Esophagus muscularis mucosa (tissue), 4 donors: ENCODE results near the gene SCO2. TPM values are rescaled to one million over a fixed set of nuclear protein-coding genes. Genes with fewer than 3 reads are reported as not detected.
A peak's percentile ranks its signal among the peaks of the same experiment; 100 is the strongest.

ENCODE experiments used
- DNase-seq: peaks from one replicate; pipeline ENCODE4 v3.0.0-alpha.2; 2017; ENCODE audit errors: extremely low spot score
- H3K27ac ChIP-seq, 4 donors: fragments of 200-600 bp; sonication (generic); replicated peaks in 1 of 4; 1 replicate in 3 of 4; 2 replicates in 1 of 4; pipeline ENCODE4 v1.5.1; 2016 to 2019; ENCODE audit warnings: mild to moderate bottlenecking in 1 of 4
- H3K27me3 ChIP-seq, 4 donors: fragments of 200-600 bp; sonication (generic); one replicate each; pipeline versions ENCODE4 v1.5.1 to v1.6.0; 2016 to 2019
- H3K36me3 ChIP-seq, 4 donors: fragments of 200-600 bp; sonication (generic); one replicate each; pipeline ENCODE4 v1.5.1; 2016 to 2019
- H3K4me1 ChIP-seq, 4 donors: fragments of 200-600 bp; sonication (generic); one replicate each; pipeline ENCODE4 v1.5.1; 2016 to 2019
- H3K4me3 ChIP-seq, 4 donors: fragments of 200-600 bp; sonication (generic); 1 replicate in 2 of 4; 2 replicates in 2 of 4; pipeline ENCODE4 v1.5.1; 2016 to 2019; ENCODE audit warnings: mild to moderate bottlenecking in 4 of 4, moderate library complexity in 1 of 4
- H3K9me3 ChIP-seq, 4 donors: fragments of 200-600 bp; sonication (generic); 1 replicate in 3 of 4; 2 replicates in 1 of 4; pipeline ENCODE4 v1.5.1; 2016 to 2019
- EP300 ChIP-seq: sonication (generic); formaldehyde crosslinking; IDR thresholded peaks from one replicate; pipeline ENCODE4 v1.6.1; 2017; ENCODE audit warnings: antibody characterized with exemption
- POLR2A ChIP-seq: fragments of 450-650 bp; IDR thresholded peaks from one replicate; pipeline ENCODE4 v1.6.1; 2017; ENCODE audit warnings: antibody characterized with exemption, moderate library complexity, mild to moderate bottlenecking, low read depth
- POLR2AphosphoS5 ChIP-seq, 2 donors: sonication (generic); formaldehyde crosslinking; IDR thresholded peaks; one replicate each; pipeline ENCODE4 v1.6.1; 2017; ENCODE audit warnings: antibody characterized with exemption in 2 of 2
- WGBS: methylation state at CpG from one replicate; pipeline ENCODE4 v1.1.5; 2018; 5-methylcytosine and 5-hydroxymethylcytosine counted together
- intact Hi-C: fragments of 100-400 bp; cut with DNase I; formaldehyde crosslinking; loops from one replicate; pipeline ENCODE4 v1.15.1; 2023
- total RNA-seq, 4 donors: library from RNA; depleted of rRNA; stranded (reverse); fragments of >200 nt; gene quantifications; one replicate each; pipeline versions ENCODE4 v1.1.0 to v1.2.1, GENCODE V29; 2016
- TF ChIP-seq, protein P1 (sequence below), 3 experiments: fragments of 200-600 bp in 2 of 3; fragments of 450-650 bp in 1 of 3; sonication (generic) in 2 of 3; IDR thresholded peaks; one replicate each; pipeline ENCODE4 v1.5.1; 2017 to 2019; ENCODE audit warnings: antibody characterized with exemption in 3 of 3, mild to moderate bottlenecking in 2 of 3, moderate library complexity in 1 of 3

The SCO2 gene
- total RNA-seq, 4 donors from 2014 or later = 3.1 to 5.1 TPM; not detected in 2

DNA sequence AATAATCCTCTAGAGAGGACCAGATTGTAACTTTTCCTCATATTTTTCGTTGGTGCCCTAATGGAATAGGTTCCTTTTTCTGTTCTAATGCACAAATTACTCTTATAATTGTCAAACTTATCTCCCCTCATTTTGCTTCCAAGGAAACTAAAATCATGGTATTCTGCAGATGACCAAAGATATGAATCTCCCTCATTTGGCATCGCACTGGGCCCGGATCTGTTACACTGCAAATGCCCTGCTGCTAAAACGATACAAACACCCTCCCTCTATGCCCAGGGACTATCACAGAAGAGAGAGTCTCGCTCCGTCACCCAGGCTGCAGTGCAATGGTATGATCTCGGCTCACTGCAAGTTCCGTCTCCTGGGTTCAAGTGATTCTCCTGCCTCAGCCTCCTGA is 27.9 kb upstream of the SCO2 start:
- Histone ChIP-seq H3K27me3 (peaks cover 0 to 43% (median 9%) of the 10 kb centered on the region in 4 donors), H3K36me3 (no peaks in the 10 kb centered on the region), H3K4me1 (peaks cover 8 to 9% (median 9%) of the 10 kb centered on the region in 4 donors), H3K9me3 (no peaks in the 10 kb centered on the region), H3K27ac (no peak overlapping the region), H3K4me3 (no peak overlapping the region)
- 83% methylated on average over 8 of the region's 8 CpGs for WGBS
- TF ChIP-seq POLR2AphosphoS5 (IDR thresholded peaks at IDR 0.05) (no peak), POLR2A (no peak), EP300 (no peak)
- TF ChIP-seq, protein P1, sequence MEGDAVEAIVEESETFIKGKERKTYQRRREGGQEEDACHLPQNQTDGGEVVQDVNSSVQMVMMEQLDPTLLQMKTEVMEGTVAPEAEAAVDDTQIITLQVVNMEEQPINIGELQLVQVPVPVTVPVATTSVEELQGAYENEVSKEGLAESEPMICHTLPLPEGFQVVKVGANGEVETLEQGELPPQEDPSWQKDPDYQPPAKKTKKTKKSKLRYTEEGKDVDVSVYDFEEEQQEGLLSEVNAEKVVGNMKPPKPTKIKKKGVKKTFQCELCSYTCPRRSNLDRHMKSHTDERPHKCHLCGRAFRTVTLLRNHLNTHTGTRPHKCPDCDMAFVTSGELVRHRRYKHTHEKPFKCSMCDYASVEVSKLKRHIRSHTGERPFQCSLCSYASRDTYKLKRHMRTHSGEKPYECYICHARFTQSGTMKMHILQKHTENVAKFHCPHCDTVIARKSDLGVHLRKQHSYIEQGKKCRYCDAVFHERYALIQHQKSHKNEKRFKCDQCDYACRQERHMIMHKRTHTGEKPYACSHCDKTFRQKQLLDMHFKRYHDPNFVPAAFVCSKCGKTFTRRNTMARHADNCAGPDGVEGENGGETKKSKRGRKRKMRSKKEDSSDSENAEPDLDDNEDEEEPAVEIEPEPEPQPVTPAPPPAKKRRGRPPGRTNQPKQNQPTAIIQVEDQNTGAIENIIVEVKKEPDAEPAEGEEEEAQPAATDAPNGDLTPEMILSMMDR (IDR thresholded peaks at IDR 0.05) = no peak
- intact Hi-C loops = no loop called here
- DNase-seq = no peak

DNA sequence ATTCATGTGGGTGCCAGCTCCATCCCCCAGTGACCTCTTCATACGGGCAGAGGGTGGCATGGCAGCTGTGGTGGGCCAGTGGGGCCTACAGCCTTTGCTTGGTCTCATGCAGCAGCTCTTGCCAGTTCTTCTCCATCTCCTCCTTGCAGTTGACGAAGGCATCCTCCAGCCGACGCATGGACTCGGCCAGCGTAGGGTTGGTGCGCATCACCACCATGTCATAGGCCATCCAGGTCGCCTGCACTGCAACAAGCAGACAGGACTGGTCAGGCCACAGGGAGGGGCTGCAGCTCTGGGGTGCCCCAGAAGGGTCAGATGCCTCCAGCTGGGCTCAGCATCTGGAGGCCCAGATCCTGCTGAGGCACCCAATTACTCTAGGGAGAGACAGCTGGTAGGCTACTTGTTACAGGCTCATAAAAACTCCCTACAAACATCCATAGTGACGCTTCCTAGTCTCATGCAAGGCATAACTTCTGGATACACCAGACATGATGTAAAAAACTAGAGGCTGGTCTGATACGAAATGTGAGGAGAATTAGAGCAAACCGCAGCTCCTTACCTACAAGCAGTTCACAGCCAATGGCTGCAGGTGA is 25.9 kb upstream of the SCO2 start:
- TF ChIP-seq POLR2A (no peak), POLR2AphosphoS5 (IDR thresholded peaks at IDR 0.05) (no peak), EP300 (no peak)
- TF ChIP-seq, protein P1 (IDR thresholded peaks at IDR 0.05) = no peak
- Histone ChIP-seq H3K4me3 (no peak overlapping the region), H3K9me3 (no peaks in the 10 kb centered on the region), H3K4me1 (peaks cover 8 to 25% (median 24%) of the 10 kb centered on the region in 4 donors), H3K36me3 (no peaks in the 10 kb centered on the region), H3K27me3 (peaks cover 9 to 62% (median 20%) of the 10 kb centered on the region in 4 donors), H3K27ac (no peak overlapping the region)
- WGBS = 93% methylated on average over 11 of the region's 11 CpGs
- DNase-seq = no peak
- intact Hi-C loops = no loop called here

DNA sequence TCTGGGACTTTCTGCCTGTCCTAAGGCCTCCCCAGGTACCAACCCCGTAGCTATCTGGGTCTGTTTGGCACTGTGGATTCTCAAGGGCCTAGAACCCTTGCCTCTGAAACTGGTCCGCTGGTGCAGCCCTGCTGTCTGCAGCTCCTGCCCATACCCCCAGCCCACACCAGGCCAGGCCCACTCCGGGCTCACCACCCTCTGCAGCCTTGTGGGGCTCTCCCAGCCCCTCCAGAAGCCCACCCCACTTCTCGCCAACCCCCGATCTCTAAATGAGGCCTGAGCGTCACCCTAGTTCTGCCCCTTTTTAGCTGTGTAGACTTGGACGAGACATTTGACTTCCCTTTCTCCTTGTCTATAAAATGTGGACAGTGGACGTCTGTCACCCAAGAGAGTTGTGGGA is 25.0 kb upstream of the SCO2 start:
- Histone ChIP-seq H3K9me3 (no peaks in the 10 kb centered on the region), H3K4me3 (no peak overlapping the region), H3K27me3 (peaks cover 9 to 70% (median 22%) of the 10 kb centered on the region in 4 donors), H3K4me1 (peaks cover 8 to 25% (median 24%) of the 10 kb centered on the region in 4 donors), H3K36me3 (no peaks in the 10 kb centered on the region), H3K27ac (no peak overlapping the region)
- no peak for DNase-seq
- intact Hi-C loops = no loop called here
- 94% methylated on average over 8 of the region's 8 CpGs for WGBS
- no peak for TF ChIP-seq EP300
- TF ChIP-seq, protein P1 (IDR thresholded peaks at IDR 0.05) = no peak

DNA sequence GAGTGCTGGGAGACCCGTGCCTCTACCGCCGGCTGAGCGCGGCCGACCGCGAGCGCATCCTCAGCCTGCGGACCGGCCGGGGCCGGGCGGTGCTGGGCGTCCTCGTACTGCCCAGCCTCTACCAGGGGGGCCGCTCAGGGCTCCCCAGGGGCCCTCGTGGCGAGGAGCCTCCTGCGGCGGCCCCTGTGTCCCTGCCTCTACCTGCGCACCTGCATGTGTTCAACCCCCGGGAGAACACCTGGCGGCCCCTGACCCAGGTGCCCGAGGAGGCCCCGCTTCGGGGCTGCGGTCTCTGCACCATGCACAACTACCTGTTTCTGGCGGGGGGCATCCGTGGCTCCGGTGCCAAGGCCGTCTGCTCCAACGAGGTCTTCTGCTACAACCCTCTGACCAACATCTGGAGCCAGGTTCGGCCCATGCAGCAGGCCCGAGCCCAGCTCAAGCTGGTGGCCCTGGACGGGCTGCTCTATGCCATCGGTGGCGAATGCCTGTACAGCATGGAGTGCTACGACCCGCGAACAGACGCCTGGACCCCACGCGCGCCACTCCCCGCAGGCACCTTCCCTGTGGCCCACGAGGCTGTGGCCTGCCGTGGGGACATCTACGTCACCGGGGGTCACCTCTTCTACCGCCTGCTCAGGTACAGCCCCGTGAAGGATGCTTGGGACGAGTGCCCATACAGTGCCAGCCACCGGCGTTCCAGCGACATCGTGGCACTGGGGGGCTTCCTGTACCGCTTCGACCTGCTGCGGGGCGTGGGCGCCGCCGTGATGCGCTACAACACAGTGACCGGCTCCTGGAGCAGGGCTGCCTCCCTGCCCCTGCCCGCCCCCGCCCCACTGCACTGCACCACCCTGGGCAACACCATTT is 23.8 kb upstream of the SCO2 start:
- TF ChIP-seq POLR2A (no peak), EP300 (no peak), POLR2AphosphoS5 (IDR thresholded peaks at IDR 0.05) (no peak)
- TF ChIP-seq, protein P1 (IDR thresholded peaks at IDR 0.05) = no peak
- no peak for DNase-seq
- H3K27me3 ChIP-seq = peaks cover 9 to 83% (median 22%) of the 10 kb centered on the region in 4 donors
- WGBS = 81% methylated on average over 41 of the region's 68 CpGs
- H3K4me1 ChIP-seq = peaks cover 12 to 34% (median 30%) of the 10 kb centered on the region in 4 donors
- H3K27ac ChIP-seq = no peak overlapping the region
- H3K4me3 ChIP-seq = peak overlapping the region; percentile 30 to 48 (median 36)
- H3K9me3 ChIP-seq = no peaks in the 10 kb centered on the region
- no peaks in the 10 kb centered on the region for H3K36me3 ChIP-seq
- intact Hi-C loops = no loop called here
